Activated naive CD8-positive, alpha-beta T cell treated with anti-CD3 and anti-CD28 coated beads for 36 hours (primary cell): ENCODE results near the gene PALLD. TPM values are rescaled to one million over a fixed set of nuclear protein-coding genes. Genes with fewer than 3 reads are reported as not detected.

Experiments used
- DNase-seq: peaks from one replicate; pipeline ENCODE4 v3.0.0; 2021
- H3K27ac Mint-ChIP-seq: one replicate; pipeline ENCODE4 v1.8.0; 2022; ENCODE audit warnings: mild to moderate bottlenecking, moderate library complexity, mixed read lengths
- H3K27me3 Mint-ChIP-seq: one replicate; pipeline ENCODE4 v1.8.0; 2022; ENCODE audit warnings: mild to moderate bottlenecking, mixed read lengths
- H3K36me3 Mint-ChIP-seq: one replicate; pipeline ENCODE4 v1.8.0; 2021; ENCODE audit warnings: mild to moderate bottlenecking, mixed read lengths
- H3K4me1 Mint-ChIP-seq: one replicate; pipeline ENCODE4 v1.8.0; 2021; ENCODE audit warnings: mixed read lengths
- H3K4me3 Mint-ChIP-seq: one replicate; pipeline ENCODE4 v1.8.0; 2022; ENCODE audit warnings: mild to moderate bottlenecking, moderate library complexity, mixed read lengths
- H3K9me3 Mint-ChIP-seq: one replicate; pipeline ENCODE4 v1.8.0; 2022; ENCODE audit warnings: mixed read lengths
- total RNA-seq, 2 experiments: library from RNA; stranded (reverse); gene quantifications; one replicate each; pipeline ENCODE4 v1.2.3, GENCODE V29; 2021

Gene PALLD
- total RNA-seq, 2 experiments from 2014 or later = 0.41 to 0.94 TPM

- no peak overlapping the region for H3K4me3 Mint-ChIP-seq
- H3K27me3 Mint-ChIP-seq = peaks cover 11% of the 10 kb centered on the region
- DNase-seq = no peak
- H3K27ac Mint-ChIP-seq = no peak overlapping the region
- no peaks in the 10 kb centered on the region for H3K4me1 Mint-ChIP-seq
- no peaks in the 10 kb centered on the region for H3K36me3 Mint-ChIP-seq
- no peaks in the 10 kb centered on the region for H3K9me3 Mint-ChIP-seq
Measured at GRCh38 chr4:168551945-168552695, 55.3 kb downstream of the PALLD start.

- Mint-ChIP-seq H3K27me3 (peaks cover 11% of the 10 kb centered on the region), H3K36me3 (no peaks in the 10 kb centered on the region)
Measured at GRCh38 chr4:168553714-168554370, 57.0 kb downstream of the PALLD start.

GRCh38 chr4:168555437-168555836 is 58.6 kb downstream of the PALLD start:
- Mint-ChIP-seq H3K27me3 (peaks cover 15% of the 10 kb centered on the region), H3K9me3 (no peaks in the 10 kb centered on the region), H3K4me3 (no peak overlapping the region), H3K27ac (no peak overlapping the region), H3K4me1 (no peaks in the 10 kb centered on the region), H3K36me3 (no peaks in the 10 kb centered on the region)
- no peak for DNase-seq

More at GRCh38 chr4:168553714-168554370, 57.0 kb downstream of the PALLD start:
- Mint-ChIP-seq H3K4me3 (no peak overlapping the region), H3K4me1 (no peaks in the 10 kb centered on the region), H3K9me3 (no peaks in the 10 kb centered on the region), H3K27ac (no peak overlapping the region)
- no peak for DNase-seq

GRCh38 chr4:168557658-168558057 is 60.8 kb downstream of the PALLD start:
- Mint-ChIP-seq H3K9me3 (no peaks in the 10 kb centered on the region), H3K27me3 (peaks cover 15% of the 10 kb centered on the region), H3K36me3 (no peaks in the 10 kb centered on the region), H3K4me3 (no peak overlapping the region), H3K4me1 (no peaks in the 10 kb centered on the region), H3K27ac (no peak overlapping the region)
- no peak for DNase-seq

GRCh38 chr4:168558599-168558998 is 61.7 kb downstream of the PALLD start:
- Mint-ChIP-seq H3K27ac (no peak overlapping the region), H3K36me3 (no peaks in the 10 kb centered on the region), H3K27me3 (peaks cover 14% of the 10 kb centered on the region), H3K4me3 (no peak overlapping the region), H3K9me3 (no peaks in the 10 kb centered on the region), H3K4me1 (no peaks in the 10 kb centered on the region)
- DNase-seq = no peak

- no peak overlapping the region for H3K4me3 Mint-ChIP-seq
- no peaks in the 10 kb centered on the region for H3K4me1 Mint-ChIP-seq
- no peaks in the 10 kb centered on the region for H3K9me3 Mint-ChIP-seq
- no peaks in the 10 kb centered on the region for H3K36me3 Mint-ChIP-seq
- H3K27me3 Mint-ChIP-seq = peaks cover 7% of the 10 kb centered on the region
- H3K27ac Mint-ChIP-seq = no peak overlapping the region
- no peak for DNase-seq
Measured at GRCh38 chr4:168560184-168561180, 63.6 kb downstream of the PALLD start.

- Mint-ChIP-seq H3K9me3 (no peaks in the 10 kb centered on the region), H3K4me3 (no peak overlapping the region), H3K27me3 (peaks cover 3% of the 10 kb centered on the region), H3K36me3 (peaks cover under 1% of the 10 kb centered on the region), H3K4me1 (no peaks in the 10 kb centered on the region), H3K27ac (no peak overlapping the region)
- DNase-seq = no peak
Measured at GRCh38 chr4:168562041-168562571, 65.3 kb downstream of the PALLD start.

- H3K27me3 Mint-ChIP-seq = peaks cover 3% of the 10 kb centered on the region
- H3K27ac Mint-ChIP-seq = no peak overlapping the region
- H3K4me3 Mint-ChIP-seq = no peak overlapping the region
Measured at GRCh38 chr4:168564023-168564422, 67.2 kb downstream of the PALLD start.

GRCh38 chr4:168565130-168565529 is 68.3 kb downstream of the PALLD start:
- Mint-ChIP-seq H3K27ac (no peak overlapping the region), H3K4me3 (no peak overlapping the region), H3K36me3 (peaks cover 2% of the 10 kb centered on the region), H3K27me3 (no peaks in the 10 kb centered on the region), H3K9me3 (no peaks in the 10 kb centered on the region), H3K4me1 (peaks cover 9% of the 10 kb centered on the region)
- DNase-seq = no peak

More at GRCh38 chr4:168564023-168564422, 67.2 kb downstream of the PALLD start:
- Mint-ChIP-seq H3K4me1 (peaks cover 2% of the 10 kb centered on the region), H3K9me3 (no peaks in the 10 kb centered on the region), H3K36me3 (peaks cover 2% of the 10 kb centered on the region)
- no peak for DNase-seq

GRCh38 chr4:168566726-168567125 is 69.9 kb downstream of the PALLD start:
- Mint-ChIP-seq H3K4me3 (no peak overlapping the region), H3K27ac (no peak overlapping the region), H3K4me1 (peaks cover 9% of the 10 kb centered on the region), H3K36me3 (peaks cover 2% of the 10 kb centered on the region), H3K9me3 (no peaks in the 10 kb centered on the region), H3K27me3 (no peaks in the 10 kb centered on the region)
- DNase-seq = no peak

- Mint-ChIP-seq H3K27me3 (no peaks in the 10 kb centered on the region), H3K36me3 (peaks cover 2% of the 10 kb centered on the region), H3K27ac (peak overlapping the region; percentile 66), H3K9me3 (no peaks in the 10 kb centered on the region), H3K4me3 (no peak overlapping the region), H3K4me1 (peaks cover 12% of the 10 kb centered on the region)
- no peak for DNase-seq
Measured at GRCh38 chr4:168569066-168569930, 72.4 kb downstream of the PALLD start.

GRCh38 chr4:168569931-168570276 is 73.1 kb downstream of the PALLD start:
- H3K9me3 Mint-ChIP-seq = no peaks in the 10 kb centered on the region
- H3K27me3 Mint-ChIP-seq = no peaks in the 10 kb centered on the region
- no peak overlapping the region for H3K27ac Mint-ChIP-seq
- H3K4me1 Mint-ChIP-seq = peaks cover 12% of the 10 kb centered on the region
- DNase-seq = no peak
- peaks cover 2% of the 10 kb centered on the region for H3K36me3 Mint-ChIP-seq
- no peak overlapping the region for H3K4me3 Mint-ChIP-seq

- DNase-seq = no peak
- H3K27ac Mint-ChIP-seq = no peak overlapping the region
- peaks cover 2% of the 10 kb centered on the region for H3K36me3 Mint-ChIP-seq
- H3K4me3 Mint-ChIP-seq = no peak overlapping the region
- peaks cover 14% of the 10 kb centered on the region for H3K4me1 Mint-ChIP-seq
- no peaks in the 10 kb centered on the region for H3K9me3 Mint-ChIP-seq
- H3K27me3 Mint-ChIP-seq = no peaks in the 10 kb centered on the region
Measured at GRCh38 chr4:168570466-168570865, 73.6 kb downstream of the PALLD start.

GRCh38 chr4:168572002-168572401 is 75.2 kb downstream of the PALLD start:
- H3K27me3 Mint-ChIP-seq = no peaks in the 10 kb centered on the region
- H3K4me3 Mint-ChIP-seq = no peak overlapping the region
- peaks cover 2% of the 10 kb centered on the region for H3K36me3 Mint-ChIP-seq
- H3K9me3 Mint-ChIP-seq = no peaks in the 10 kb centered on the region
- no peak overlapping the region for H3K27ac Mint-ChIP-seq
- no peak for DNase-seq
- H3K4me1 Mint-ChIP-seq = peaks cover 14% of the 10 kb centered on the region
